SK-N-SH (cell line): ENCODE data around the gene SPATA19. TPM values are rescaled to one million over a fixed set of nuclear protein-coding genes. Genes with fewer than 3 reads are reported as not detected.

Experiments
- CTCF ChIA-PET: fragments of 300-600, 350-600 bp; formaldehyde crosslinking; extraction: SDS; loops from one replicate; lab custom pipeline; 2021; lab: Yijun Ruan, JAX
- POLR2A ChIA-PET: fragments of 350-600 bp; sonication (Branson Sonifier 250); formaldehyde crosslinking; extraction: SDS; loops from one replicate; lab custom pipeline; 2020; ENCODE audit warnings: antibody characterized with exemption, inconsistent platforms; lab: Yijun Ruan, JAX
- DNase-seq: peaks from one replicate; pipeline ENCODE4 v3.0.0; 2012
- H2AFZ ChIP-seq: fragments of 200-600 bp; sonication (generic); 2 replicates; pipeline ENCODE4 v1.8.1; 2016; ENCODE audit warnings: antibody characterized with exemption, mild to moderate bottlenecking, low read depth
- H3F3A ChIP-seq: fragments of 200-600 bp; sonication (generic); replicated peaks from 2 replicates; pipeline ENCODE3; 2016; ENCODE audit warnings: antibody characterized with exemption, mild to moderate bottlenecking; ENCODE audit not compliant: insufficient read depth
- H3K27ac ChIP-seq, 2 experiments: fragments of 200-500 bp in 1 of 2; fragments of 200-600 bp in 1 of 2; sonication (Bioruptor generic) in 1 of 2; sonication (generic), shearing (Covaris generic) in 1 of 2; 2 replicates each; pipeline versions ENCODE4 v1.5.1 to v1.6.1; 2014 to 2016; ENCODE audit warnings: low read depth in 2 of 2, inconsistent platforms in 1 of 2, low read length in 1 of 2, mild to moderate bottlenecking in 1 of 2, mixed read lengths in 1 of 2
- H3K27me3 ChIP-seq: fragments of 200-600 bp; sonication (generic), shearing (Covaris generic); 2 replicates; pipeline ENCODE4 v1.6.1; 2016; ENCODE audit warnings: mixed run types; ENCODE audit not compliant: insufficient read depth
- H3K36me3 ChIP-seq, 2 experiments: fragments of 200-500 bp in 1 of 2; fragments of 200-600 bp in 1 of 2; sonication (Bioruptor generic) in 1 of 2; sonication (generic) in 1 of 2; replicated peaks in 1 of 2; 2 replicates each; pipeline versions ENCODE3 to v1.5.1; 2014 to 2016; ENCODE audit warnings: low read length in 1 of 2, mild to moderate bottlenecking in 1 of 2; ENCODE audit not compliant: insufficient read depth in 2 of 2, control insufficient read depth in 1 of 2
- H3K4me1 ChIP-seq, 2 experiments: fragments of 200-500 bp in 1 of 2; fragments of 200-600 bp in 1 of 2; sonication (Bioruptor generic) in 1 of 2; sonication (generic), shearing (Covaris generic) in 1 of 2; 2 replicates each; pipeline versions ENCODE4 v1.5.1 to v1.6.1; 2014 to 2016; ENCODE audit warnings: low read depth in 1 of 2, low read length in 1 of 2, mixed run types in 1 of 2; ENCODE audit not compliant: insufficient read depth in 2 of 2, control insufficient read depth in 1 of 2
- H3K4me2 ChIP-seq: fragments of 200-600 bp; sonication (generic), shearing (Covaris generic); 2 replicates; pipeline ENCODE4 v1.6.1; 2017; ENCODE audit warnings: mixed run types
- H3K4me3 ChIP-seq, 2 experiments: fragments of 200-500 bp in 1 of 2; fragments of 200-600 bp in 1 of 2; sonication (Bioruptor generic) in 1 of 2; sonication (generic), shearing (Covaris generic) in 1 of 2; 2 replicates each; pipeline versions ENCODE4 v1.5.1 to v1.8.1; 2014 to 2016; ENCODE audit warnings: low read depth in 2 of 2, inconsistent platforms in 1 of 2, low read length in 1 of 2, mild to moderate bottlenecking in 1 of 2, mixed read lengths in 1 of 2, moderate library complexity in 1 of 2
- H3K79me2 ChIP-seq: fragments of 200-600 bp; sonication (generic); 2 replicates; pipeline ENCODE4 v1.8.1; 2017; ENCODE audit warnings: mild to moderate bottlenecking; ENCODE audit not compliant: insufficient read depth
- H3K9ac ChIP-seq: fragments of 200-600 bp; sonication (generic); 2 replicates; pipeline ENCODE4 v1.6.1; 2017; ENCODE audit warnings: mixed run types
- H3K9me2 ChIP-seq: fragments of 200-600 bp; sonication (generic); 2 replicates; pipeline ENCODE4 v1.6.1; 2017; ENCODE audit warnings: mixed run types
- H3K9me3 ChIP-seq: fragments of 200-600 bp; sonication (generic); 2 replicates; pipeline ENCODE4 v1.6.1; 2017; ENCODE audit warnings: mixed run types, mild to moderate bottlenecking, moderate library complexity
- H4K20me1 ChIP-seq: fragments of 200-600 bp; sonication (generic); 2 replicates; pipeline ENCODE4 v1.6.1; 2017; ENCODE audit warnings: mild to moderate bottlenecking, mixed run types; ENCODE audit not compliant: insufficient read depth
- CHD2 ChIP-seq: fragments of 150-350 bp; IDR thresholded peaks from 2 replicates; pipeline ENCODE4 v1.6.1; 2018; ENCODE audit warnings: low read length; ENCODE audit not compliant: partially characterized antibody
- CTCF ChIP-seq: fragments of 200-600 bp; sonication (generic); IDR thresholded peaks from 2 replicates; pipeline ENCODE4 v1.6.1; 2017; ENCODE audit warnings: antibody characterized with exemption, mild to moderate bottlenecking, moderate library complexity
- ELF1 ChIP-seq: IDR thresholded peaks from 2 replicates; pipeline ENCODE4 v1.4.0; 2012
- EP300 ChIP-seq, 2 experiments: IDR thresholded peaks; 2 replicates each; pipeline versions ENCODE4 v1.4.0 to v1.6.1; 2012; ENCODE audit warnings: borderline replicate concordance in 1 of 2, low read depth in 1 of 2, low read length in 1 of 2
- EZH2phosphoT487 ChIP-seq: fragments of 200-600 bp; sonication (generic); IDR thresholded peaks from 2 replicates; pipeline ENCODE4 v1.6.1; 2017; ENCODE audit warnings: low read depth, mixed run types, mild to moderate bottlenecking, antibody characterized with exemption, moderate library complexity, borderline replicate concordance
- FOXJ3 ChIP-seq: sonication (generic); formaldehyde crosslinking; IDR thresholded peaks from 2 replicates; pipeline ENCODE4 v1.5.1; 2020; ENCODE audit warnings: mild to moderate bottlenecking, missing genetic modification reagents
- FOXM1 ChIP-seq: IDR thresholded peaks from 2 replicates; pipeline ENCODE4 v1.4.0; 2012; ENCODE audit warnings: low read depth, mild to moderate bottlenecking
- GATA2 ChIP-seq: sonication (generic); formaldehyde crosslinking; IDR thresholded peaks from 2 replicates; pipeline ENCODE4 v1.5.0; 2020; ENCODE audit warnings: mild to moderate bottlenecking, missing genetic modification reagents
- MAX ChIP-seq: IDR thresholded peaks from 2 replicates; pipeline ENCODE4 v1.4.0; 2012; ENCODE audit warnings: low read depth
- MEF2A ChIP-seq: IDR thresholded peaks from 2 replicates; pipeline ENCODE4 v1.4.0; 2012; ENCODE audit warnings: low read depth, borderline replicate concordance
- NFIC ChIP-seq: IDR thresholded peaks from 2 replicates; pipeline ENCODE4 v1.4.0; 2012; ENCODE audit warnings: borderline replicate concordance
- NRF1 ChIP-seq: IDR thresholded peaks from 2 replicates; pipeline ENCODE4 v1.6.1; 2012; ENCODE audit warnings: low read depth, mild to moderate bottlenecking, low read length
- POLR2AphosphoS5 ChIP-seq: IDR thresholded peaks from 2 replicates; pipeline ENCODE4 v1.6.1; 2012; ENCODE audit warnings: low read depth, low read length
- RAD21 ChIP-seq: IDR thresholded peaks from 2 replicates; pipeline ENCODE4 v1.6.1; 2012; ENCODE audit warnings: mild to moderate bottlenecking, low read length
- RXRA ChIP-seq: IDR thresholded peaks from 2 replicates; pipeline ENCODE4 v1.4.0; 2012; ENCODE audit warnings: low read depth, mild to moderate bottlenecking, borderline replicate concordance
- SMC3 ChIP-seq: IDR thresholded peaks from 2 replicates; pipeline ENCODE4 v1.6.1; 2012; ENCODE audit warnings: low read depth, low read length, improper control_type of control experiment
- TCF12 ChIP-seq: IDR thresholded peaks from 2 replicates; pipeline ENCODE4 v1.4.0; 2012
- YY1 ChIP-seq: IDR thresholded peaks from 2 replicates; pipeline ENCODE4 v1.4.0; 2012; ENCODE audit warnings: low read depth, mild to moderate bottlenecking
- ZBTB33 ChIP-seq: IDR thresholded peaks from 2 replicates; pipeline ENCODE4 v1.4.0; 2012; ENCODE audit warnings: low read depth, borderline replicate concordance
- WGBS: methylation state at CpG from one replicate; pipeline ENCODE4 v1.1.6; 2017; ENCODE audit warnings: low lambda C conversion rate; 5-methylcytosine and 5-hydroxymethylcytosine counted together
- polyA plus RNA-seq, 3 experiments: library from polyadenylated mRNA; depleted of rRNA; stranded (reverse); fragments of >200 nt; gene quantifications; 2 replicates each; pipeline ENCODE4 v1.2.3, GENCODE V29; 2012
- TF ChIP-seq, protein P1 (sequence below): fragments of 150-350 bp; IDR thresholded peaks from 2 replicates; pipeline ENCODE4 v1.6.1; 2017; ENCODE audit warnings: antibody characterized with exemption, low read length, low read depth, borderline replicate concordance
- TF ChIP-seq, protein P2 (sequence below): IDR thresholded peaks from 2 replicates; pipeline ENCODE4 v1.4.0; 2012; ENCODE audit warnings: low read depth, borderline replicate concordance

Gene SPATA19
- polyA plus RNA-seq, 1 of the 3 experiments (the other 2 are of a cell fraction) = not detected

DNA sequence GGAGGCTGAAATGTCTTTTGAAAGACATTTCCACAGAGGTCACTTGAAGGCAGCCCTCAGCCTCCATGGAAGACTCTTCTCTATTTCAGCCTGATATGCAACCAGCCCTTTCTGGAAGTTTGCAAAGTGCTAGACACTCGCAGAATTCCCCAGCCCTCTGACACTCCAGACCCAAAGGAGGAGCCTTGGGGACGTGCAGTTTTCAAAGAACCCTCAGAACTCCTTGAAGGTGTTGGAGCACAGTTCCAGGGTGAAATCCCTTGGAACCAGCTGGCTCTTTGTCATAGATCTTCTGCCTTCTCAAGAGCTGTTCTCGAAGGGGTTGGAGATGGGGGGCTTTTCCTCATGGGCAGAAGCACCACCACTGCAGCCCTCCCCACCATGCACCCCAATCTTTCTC lies 19.6 kb downstream of the SPATA19 start:
- ChIA-PET POLR2A (no interaction called here), CTCF (interaction anchor here (1.6 to 3.4 kb wide), 2 partner anchors 10 to 691 kb away, joined by 4 to 12 read pairs; no protein-coding TSS in a partner anchor)
- H3K9ac ChIP-seq = no peak overlapping the region
- no peak for DNase-seq
- H3K79me2 ChIP-seq = no peaks in the 10 kb centered on the region
- H3K27me3 ChIP-seq = no peaks in the 10 kb centered on the region
- no peak overlapping the region for H3K4me3 ChIP-seq
- no peaks in the 10 kb centered on the region for H3F3A ChIP-seq
- TF ChIP-seq RAD21 (no peak), MAX (no peak), ZBTB33 (no peak), FOXJ3 (CRISPR knock-in tag) (no peak), EZH2phosphoT487 (no peak)
- no peaks in the 10 kb centered on the region for H3K36me3 ChIP-seq
- 0% methylated on average over 3 of the region's 3 CpGs for WGBS
- H3K9me3 ChIP-seq = no peaks in the 10 kb centered on the region
- no peaks in the 10 kb centered on the region for H3K4me1 ChIP-seq
- H3K27ac ChIP-seq = no peak overlapping the region
- no peak overlapping the region for H2AFZ ChIP-seq
- H3K9me2 ChIP-seq = no peaks in the 10 kb centered on the region
- no peaks in the 10 kb centered on the region for H4K20me1 ChIP-seq
- no peak overlapping the region for H3K4me2 ChIP-seq

DNA sequence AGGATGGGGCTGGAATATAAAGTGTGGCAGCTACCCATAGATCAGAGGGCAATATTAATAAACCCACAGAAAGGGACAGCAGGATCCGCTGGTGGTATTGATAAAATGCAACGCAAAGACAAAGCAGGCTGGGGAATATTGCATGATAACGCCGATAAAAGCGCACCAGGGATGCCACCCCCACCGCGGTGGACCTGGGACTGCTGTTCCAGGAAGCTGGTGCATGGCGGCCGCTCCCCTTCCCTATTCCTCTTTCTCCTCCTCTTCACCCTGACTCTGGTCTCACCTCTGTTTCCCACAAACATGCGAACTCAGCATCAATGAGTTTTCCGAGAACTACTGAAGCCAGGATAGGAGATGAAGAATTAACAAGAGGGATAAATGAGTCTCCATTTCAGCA lies 20.2 kb downstream of the SPATA19 start:
- Histone ChIP-seq H3K4me2 (no peak overlapping the region), H3K79me2 (no peaks in the 10 kb centered on the region), H2AFZ (no peak overlapping the region), H3K36me3 (no peaks in the 10 kb centered on the region), H3K9me2 (no peaks in the 10 kb centered on the region), H3K9ac (no peak overlapping the region), H3K27me3 (no peaks in the 10 kb centered on the region), H3K27ac (no peak overlapping the region), H3F3A (no peaks in the 10 kb centered on the region), H4K20me1 (no peaks in the 10 kb centered on the region), H3K9me3 (no peaks in the 10 kb centered on the region), H3K4me3 (no peak overlapping the region), H3K4me1 (no peaks in the 10 kb centered on the region)
- 48% methylated on average over 8 of the region's 11 CpGs for WGBS
- ChIA-PET POLR2A (no interaction called here), CTCF (interaction anchor here (1.6 to 3.4 kb wide), 2 partner anchors 10 to 691 kb away, joined by 4 to 12 read pairs; no protein-coding TSS in a partner anchor)
- DNase-seq = no peak
- TF ChIP-seq CHD2 (no peak), EZH2phosphoT487 (no peak), NFIC (no peak), RAD21 (no peak), ELF1 (no peak), FOXM1 (no peak), TCF12 (no peak), CTCF (no peak), POLR2AphosphoS5 (no peak), EP300 (IDR thresholded peaks at IDR 0.05; ENCODE audit: borderline replicate concordance in 1 of 2, low read depth in 1 of 2, low read length in 1 of 2) (no peak), SMC3 (no peak), YY1 (no peak), MEF2A (no peak), RXRA (no peak), GATA2 (CRISPR knock-in tag) (no peak), NRF1 (no peak)
- TF ChIP-seq, protein P1, sequence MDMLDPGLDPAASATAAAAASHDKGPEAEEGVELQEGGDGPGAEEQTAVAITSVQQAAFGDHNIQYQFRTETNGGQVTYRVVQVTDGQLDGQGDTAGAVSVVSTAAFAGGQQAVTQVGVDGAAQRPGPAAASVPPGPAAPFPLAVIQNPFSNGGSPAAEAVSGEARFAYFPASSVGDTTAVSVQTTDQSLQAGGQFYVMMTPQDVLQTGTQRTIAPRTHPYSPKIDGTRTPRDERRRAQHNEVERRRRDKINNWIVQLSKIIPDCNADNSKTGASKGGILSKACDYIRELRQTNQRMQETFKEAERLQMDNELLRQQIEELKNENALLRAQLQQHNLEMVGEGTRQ = no peak
- TF ChIP-seq, protein P2, sequence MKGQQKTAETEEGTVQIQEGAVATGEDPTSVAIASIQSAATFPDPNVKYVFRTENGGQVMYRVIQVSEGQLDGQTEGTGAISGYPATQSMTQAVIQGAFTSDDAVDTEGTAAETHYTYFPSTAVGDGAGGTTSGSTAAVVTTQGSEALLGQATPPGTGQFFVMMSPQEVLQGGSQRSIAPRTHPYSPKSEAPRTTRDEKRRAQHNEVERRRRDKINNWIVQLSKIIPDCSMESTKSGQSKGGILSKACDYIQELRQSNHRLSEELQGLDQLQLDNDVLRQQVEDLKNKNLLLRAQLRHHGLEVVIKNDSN = no peak
